HL-60/S4 treated with retinoic acid at 250 ng/mL for 4 days and 3 days (cell line): ENCODE data around the gene TSSK2.

Experiments
- in situ Hi-C: fragments of 300-500 bp; cut with MboI; formaldehyde crosslinking; loops from 2 replicates; pipeline ENCODE4 v1.7.0; 2022; ENCODE audit warnings: low sequenced_read_pairs

The TSSK2 gene

DNA sequence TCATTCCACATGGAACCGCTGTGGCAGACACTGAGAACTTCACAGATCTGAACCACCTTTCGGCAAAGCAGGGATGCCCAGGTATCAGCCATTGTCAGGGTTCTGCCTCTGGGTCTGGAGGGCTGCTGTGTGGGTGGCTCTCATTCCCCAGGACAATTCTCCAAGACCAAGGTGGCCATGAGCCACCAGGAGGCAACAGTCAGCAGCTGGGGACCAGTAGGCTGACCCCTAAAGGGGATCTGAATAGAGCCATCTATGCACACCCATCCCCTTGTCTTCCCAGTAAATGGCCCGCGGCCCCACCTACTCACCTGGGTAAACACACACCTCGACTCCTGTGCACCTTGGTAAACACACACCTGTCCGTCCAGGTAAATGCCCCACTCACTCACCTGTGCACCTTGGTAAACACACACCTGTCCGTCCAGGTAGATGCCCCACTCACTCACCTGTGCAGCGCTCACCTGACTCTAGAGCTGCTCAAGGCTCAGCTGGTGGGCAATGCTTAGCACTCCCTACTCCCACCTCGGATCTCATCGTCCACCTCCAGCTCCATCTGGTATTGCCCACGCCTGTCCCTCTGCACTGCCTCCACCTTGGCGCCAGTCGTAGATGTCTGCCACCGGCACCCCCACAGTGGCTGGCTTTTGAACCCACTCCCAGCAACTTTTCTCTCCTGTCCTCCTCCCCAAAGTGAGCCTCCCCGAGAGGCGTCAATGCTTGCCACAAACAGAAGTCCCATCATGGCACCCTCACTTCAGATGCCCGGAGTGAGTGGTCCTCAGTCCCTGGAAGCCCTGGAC, 37.2 kb downstream of the TSSK2 start:
- in situ Hi-C loops, result no loop called here

GRCh38 chr22:19169002-19169946, 38.2 kb downstream of the TSSK2 start:
- in situ Hi-C loops, result no loop called here

DNA sequence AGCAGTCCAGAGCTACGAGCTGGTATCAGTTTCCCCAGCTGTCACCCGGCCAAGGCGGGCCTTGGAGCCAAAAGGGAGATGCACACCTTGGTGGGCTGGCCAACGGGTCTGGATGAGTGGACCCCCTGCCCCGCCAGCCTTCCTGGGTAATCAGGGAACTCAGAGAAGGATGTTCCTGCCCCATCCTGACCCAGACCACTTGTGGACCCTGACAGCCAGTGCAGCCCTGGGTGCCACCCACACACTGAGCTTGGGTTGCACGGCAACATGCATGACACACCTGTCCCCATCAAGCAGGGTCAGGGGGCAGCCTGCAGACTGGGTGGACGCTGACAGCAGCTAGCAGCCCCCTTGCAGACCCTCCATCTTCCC, 38.8 kb downstream of the TSSK2 start:
- in situ Hi-C loops, result no loop called here

DNA sequence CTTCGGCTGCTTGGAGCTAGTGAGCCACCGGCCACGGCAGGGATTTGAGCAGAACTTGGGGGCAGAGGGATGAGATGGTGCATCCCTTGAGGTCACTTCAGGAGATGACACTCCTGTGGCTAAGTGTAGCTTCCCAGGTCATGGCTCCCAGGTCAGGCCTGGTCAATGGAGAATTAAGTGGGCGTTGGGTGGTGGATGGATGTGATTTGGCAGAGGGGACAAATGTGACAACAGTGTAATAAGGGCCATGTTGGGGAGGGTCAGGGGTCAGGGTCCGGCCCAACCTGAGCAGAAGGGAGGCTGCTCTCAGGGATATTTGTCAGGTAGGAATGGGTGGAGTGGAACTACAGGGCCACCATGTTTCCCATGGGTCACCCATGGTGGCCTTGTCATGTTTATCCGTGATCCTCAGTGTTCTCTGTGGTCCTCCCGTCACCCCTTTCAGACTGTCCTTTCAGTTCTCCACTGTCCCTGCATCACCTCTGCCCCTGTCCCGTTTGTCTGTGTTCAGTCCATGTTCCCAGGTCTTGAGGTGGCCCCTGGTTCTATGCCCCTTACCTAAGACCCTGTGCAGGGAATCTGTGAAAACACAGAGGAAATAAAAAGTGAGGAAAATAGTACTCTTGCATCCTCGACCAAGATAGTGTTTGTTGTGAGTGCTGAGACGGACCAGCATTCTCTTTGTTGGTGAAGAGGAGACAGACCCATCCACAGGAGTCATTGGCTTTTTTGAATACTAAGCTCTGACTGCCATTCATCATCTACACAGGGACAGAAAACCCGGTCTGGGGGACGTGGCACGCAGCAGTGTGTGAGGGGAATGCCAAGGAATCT, 41.3 kb downstream of the TSSK2 start:
- in situ Hi-C loops, result no loop called here

DNA sequence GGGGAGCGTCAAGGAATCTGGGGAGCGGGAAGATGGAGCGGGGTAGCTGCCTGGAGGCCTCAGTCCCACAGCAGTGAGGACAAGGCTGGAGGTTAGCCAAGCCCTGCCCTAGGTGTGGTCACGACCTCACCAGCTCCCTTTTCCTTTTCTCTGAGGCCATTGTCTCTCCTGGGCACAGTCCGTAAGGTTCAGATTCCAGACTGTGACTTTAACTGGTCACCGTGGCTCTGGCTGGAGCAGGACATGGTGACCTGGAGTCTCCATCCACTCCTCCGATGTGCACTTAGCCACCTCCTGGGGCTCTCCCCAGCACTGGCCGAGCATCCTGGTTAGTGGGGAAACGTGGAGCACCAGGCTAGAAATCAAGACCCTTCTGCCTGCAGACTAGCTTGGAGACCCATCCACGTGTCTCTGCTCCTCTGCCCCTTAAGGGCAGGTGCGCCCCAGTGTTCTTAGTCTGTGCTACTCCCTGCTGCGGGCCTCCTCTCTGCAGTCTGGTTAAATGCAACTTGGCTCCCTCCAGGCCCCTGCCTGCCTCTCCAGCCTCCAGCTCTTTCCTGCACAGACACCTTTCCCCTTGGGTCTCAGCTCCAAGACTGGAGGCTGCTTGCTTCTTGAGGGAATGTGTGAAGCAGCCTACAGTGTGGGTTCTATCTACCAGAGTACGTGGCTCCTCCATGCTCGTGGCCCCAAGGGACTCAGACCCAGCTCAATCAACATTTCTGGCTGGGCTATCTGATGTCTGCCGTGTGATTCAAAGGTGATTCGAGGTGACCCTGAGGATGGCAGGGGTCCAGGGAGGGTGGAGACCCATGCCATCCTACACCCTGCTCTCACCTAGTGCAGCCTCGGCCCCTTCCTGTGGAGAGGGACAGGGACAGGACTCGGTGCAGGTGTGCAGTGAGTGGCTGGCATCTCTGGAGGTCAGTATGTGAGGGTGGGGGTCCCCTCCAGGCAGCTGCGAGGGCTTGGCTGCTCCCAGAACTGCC, 42.2 kb downstream of the TSSK2 start:
- in situ Hi-C loops, result no loop called here

- in situ Hi-C loops, result loop anchor here (25.0 kb wide), 1 partner anchor 113 kb away; the partner anchor contains the start of gene CLTCL1
Observed at GRCh38 chr22:19174106-19175025, 43.3 kb downstream of the TSSK2 start.

- in situ Hi-C loops, result loop anchor here (25.0 kb wide), 1 partner anchor 112 kb away; the partner anchor contains the start of gene CLTCL1
Observed at GRCh38 chr22:19175026-19175601, 44.0 kb downstream of the TSSK2 start.

DNA sequence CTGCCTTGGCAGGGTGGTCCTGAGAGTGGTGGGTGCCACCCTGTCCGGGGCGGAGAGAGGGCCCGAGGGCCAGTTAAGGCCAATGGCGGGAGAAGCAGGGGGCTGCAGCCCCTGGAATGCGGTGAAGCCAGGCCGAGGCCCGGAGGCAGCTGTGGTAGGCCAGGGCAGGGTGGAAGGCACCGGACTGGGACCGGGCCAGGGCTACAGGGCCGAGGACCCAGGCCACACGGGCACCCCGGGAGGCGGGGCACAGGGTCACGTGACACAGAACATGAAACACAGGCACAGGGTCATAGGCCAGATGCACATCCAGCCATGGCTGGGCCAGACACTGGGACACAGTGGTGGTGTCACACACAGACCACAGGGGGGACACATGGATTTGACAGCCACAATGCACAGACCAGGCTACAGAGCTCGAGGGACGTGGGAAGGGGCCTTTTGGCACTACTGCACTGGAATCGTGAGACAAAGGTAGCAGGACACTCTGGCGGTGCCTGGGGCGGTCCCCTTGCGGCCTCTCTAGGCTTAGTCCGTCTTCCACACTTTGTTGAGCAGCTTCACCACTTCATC, 44.6 kb downstream of the TSSK2 start:
- in situ Hi-C loops, result loop anchor here (25.0 kb wide), 1 partner anchor 112 kb away; the partner anchor contains the start of gene CLTCL1

GRCh38 chr22:19176175-19176643, 45.1 kb downstream of the TSSK2 start:
- in situ Hi-C loops, result loop anchor here (25.0 kb wide), 1 partner anchor 111 kb away; the partner anchor contains the start of gene CLTCL1

- in situ Hi-C loops, result loop anchor here (25.0 kb wide), 1 partner anchor 111 kb away; the partner anchor contains the start of gene CLTCL1
Observed at GRCh38 chr22:19176732-19177131, 45.6 kb downstream of the TSSK2 start.

DNA sequence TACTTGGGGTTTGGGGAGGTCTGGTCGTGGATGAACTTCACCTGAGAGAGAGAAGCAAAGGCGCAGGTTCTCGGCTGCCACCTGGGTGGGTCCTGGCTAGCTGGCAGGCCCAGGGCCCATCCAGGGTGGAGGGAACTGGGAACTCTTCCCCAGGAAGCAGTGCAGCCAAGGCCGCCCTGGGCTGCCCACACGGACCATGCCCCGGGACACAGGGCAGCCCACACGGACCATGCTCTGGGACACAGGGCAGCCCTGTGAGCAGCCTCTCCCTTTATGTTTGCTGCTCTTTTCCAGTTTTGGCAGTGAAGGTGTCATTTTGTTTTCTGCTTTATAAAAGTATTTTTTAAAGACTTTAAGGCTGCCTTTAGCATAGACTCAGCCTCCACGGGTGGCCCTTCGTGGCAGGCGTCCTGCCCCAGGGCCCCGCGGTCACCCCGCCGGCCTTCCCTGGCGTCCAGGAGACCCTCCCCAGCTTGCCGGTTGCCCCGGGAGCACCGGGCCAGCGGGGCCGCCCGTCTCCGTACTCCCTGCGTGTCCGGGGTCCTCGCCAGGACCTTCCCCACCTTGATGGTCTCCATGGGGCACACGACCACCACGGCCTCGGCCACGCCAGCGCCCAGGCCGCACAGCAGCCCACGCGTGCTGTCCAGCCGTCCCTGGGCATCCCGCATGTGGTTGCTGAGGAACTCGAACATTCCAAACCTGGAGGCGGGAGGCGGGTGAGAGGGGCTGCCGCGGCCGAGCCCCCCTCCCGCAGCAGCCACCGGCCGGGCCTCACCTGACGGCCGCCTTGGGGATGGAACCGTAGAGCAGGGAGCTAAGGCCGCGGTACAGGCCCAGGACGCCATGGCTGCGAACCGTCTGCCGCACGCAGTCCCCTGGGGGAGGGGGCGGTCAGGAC, 46.3 kb downstream of the TSSK2 start:
- in situ Hi-C loops, result loop anchor here (25.0 kb wide), 1 partner anchor 110 kb away; the partner anchor contains the start of gene CLTCL1

- in situ Hi-C loops, result loop anchor here (25.0 kb wide), 1 partner anchor 109 kb away; the partner anchor contains the start of gene CLTCL1
Observed at GRCh38 chr22:19178065-19178656, 47.1 kb downstream of the TSSK2 start.

DNA sequence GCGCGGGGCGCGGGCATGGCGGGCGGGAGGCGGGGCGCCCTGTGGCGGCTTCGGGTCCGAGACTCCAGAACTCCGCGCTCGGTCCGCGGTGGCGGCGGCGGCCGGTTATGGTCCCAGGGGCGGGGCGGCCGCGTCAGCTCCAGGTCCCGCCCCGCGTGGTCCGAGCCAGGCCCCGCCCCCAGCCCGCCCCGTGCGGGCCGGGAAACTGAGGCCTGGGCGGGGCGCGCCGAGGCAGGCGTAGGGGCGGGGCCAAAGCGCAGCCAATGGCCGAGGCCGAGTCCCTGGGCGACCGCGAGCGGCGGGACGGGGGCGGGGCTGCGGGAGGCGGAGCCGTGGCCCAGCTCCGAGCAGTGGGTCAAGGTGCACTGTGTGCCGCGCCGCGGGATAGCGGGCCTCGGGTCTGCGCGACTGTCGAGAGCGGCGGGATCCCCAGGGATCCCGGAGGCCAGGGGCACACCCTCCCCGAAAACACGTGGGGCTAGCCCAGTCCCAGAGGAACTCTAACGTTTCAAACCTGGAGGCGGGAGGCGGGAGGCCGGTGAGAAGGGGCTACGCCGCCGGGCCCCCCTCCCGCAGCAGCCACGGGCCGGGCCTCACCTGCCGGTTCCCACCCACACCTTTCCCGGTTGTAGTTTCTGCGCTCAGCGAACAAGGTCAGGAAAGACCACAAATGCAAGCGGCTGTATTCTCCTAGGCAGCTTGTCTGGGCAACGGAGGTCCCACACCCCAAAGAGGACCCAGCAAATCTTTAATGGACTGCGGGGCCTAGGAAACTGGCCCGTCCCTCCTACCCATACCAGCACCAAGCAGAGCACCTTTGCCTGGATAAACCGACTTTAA, 47.8 kb downstream of the TSSK2 start, which contains the start of gene SLC25A1:
TSS of gene SLC25A1 (minus strand) at position 80 of the 840 bp plus-strand sequence. CDS start at position 17, 63 bp downstream.
- in situ Hi-C loops, result loop anchor here (25.0 kb wide), 1 partner anchor 108 kb away; the partner anchor contains the start of gene CLTCL1

- in situ Hi-C loops, result loop anchor here (25.0 kb wide), 1 partner anchor 108 kb away; the partner anchor contains the start of gene CLTCL1
Observed at GRCh38 chr22:19179497-19180048, 48.5 kb downstream of the TSSK2 start.
